Esophagus muscularis mucosa (tissue), 4 donors: ENCODE results near the gene SSTR4.

ENCODE experiments used
- EP300 ChIP-seq: sonication (generic); formaldehyde crosslinking; IDR thresholded peaks from one replicate; pipeline ENCODE4 v1.6.1; 2017; ENCODE audit warnings: antibody characterized with exemption
- POLR2A ChIP-seq: fragments of 450-650 bp; IDR thresholded peaks from one replicate; pipeline ENCODE4 v1.6.1; 2017; ENCODE audit warnings: antibody characterized with exemption, moderate library complexity, mild to moderate bottlenecking, low read depth
- POLR2AphosphoS5 ChIP-seq, 2 donors: sonication (generic); formaldehyde crosslinking; IDR thresholded peaks; one replicate each; pipeline ENCODE4 v1.6.1; 2017; ENCODE audit warnings: antibody characterized with exemption in 2 of 2
- TF ChIP-seq, protein P1 (sequence below), 3 experiments: fragments of 200-600 bp in 2 of 3; fragments of 450-650 bp in 1 of 3; sonication (generic) in 2 of 3; IDR thresholded peaks; one replicate each; pipeline ENCODE4 v1.5.1; 2017 to 2019; ENCODE audit warnings: antibody characterized with exemption in 3 of 3, mild to moderate bottlenecking in 2 of 3, moderate library complexity in 1 of 3

DNA sequence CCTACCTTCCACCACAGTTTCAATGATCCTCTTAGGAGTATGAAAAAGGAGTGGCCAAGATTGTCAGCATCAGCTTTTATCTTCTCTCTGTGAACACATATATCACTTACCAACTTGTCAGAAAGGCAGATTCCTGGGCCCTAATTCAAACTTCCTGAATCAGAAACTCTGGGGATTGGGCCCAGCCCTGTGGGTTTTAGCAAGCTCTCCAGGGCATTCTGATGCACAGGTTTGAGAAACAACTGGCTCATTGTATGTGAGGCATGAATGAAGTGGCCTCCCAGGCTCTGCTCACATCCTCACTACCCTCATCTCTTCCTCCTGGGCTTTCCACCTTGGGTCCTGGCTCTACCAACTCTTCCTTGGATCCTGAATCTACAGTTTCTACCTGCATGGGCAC lies 27.5 kb downstream of the SSTR4 start:
- TF ChIP-seq, protein P1, sequence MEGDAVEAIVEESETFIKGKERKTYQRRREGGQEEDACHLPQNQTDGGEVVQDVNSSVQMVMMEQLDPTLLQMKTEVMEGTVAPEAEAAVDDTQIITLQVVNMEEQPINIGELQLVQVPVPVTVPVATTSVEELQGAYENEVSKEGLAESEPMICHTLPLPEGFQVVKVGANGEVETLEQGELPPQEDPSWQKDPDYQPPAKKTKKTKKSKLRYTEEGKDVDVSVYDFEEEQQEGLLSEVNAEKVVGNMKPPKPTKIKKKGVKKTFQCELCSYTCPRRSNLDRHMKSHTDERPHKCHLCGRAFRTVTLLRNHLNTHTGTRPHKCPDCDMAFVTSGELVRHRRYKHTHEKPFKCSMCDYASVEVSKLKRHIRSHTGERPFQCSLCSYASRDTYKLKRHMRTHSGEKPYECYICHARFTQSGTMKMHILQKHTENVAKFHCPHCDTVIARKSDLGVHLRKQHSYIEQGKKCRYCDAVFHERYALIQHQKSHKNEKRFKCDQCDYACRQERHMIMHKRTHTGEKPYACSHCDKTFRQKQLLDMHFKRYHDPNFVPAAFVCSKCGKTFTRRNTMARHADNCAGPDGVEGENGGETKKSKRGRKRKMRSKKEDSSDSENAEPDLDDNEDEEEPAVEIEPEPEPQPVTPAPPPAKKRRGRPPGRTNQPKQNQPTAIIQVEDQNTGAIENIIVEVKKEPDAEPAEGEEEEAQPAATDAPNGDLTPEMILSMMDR (IDR thresholded peaks at IDR 0.05), result no peak
- TF ChIP-seq POLR2AphosphoS5 (IDR thresholded peaks at IDR 0.05) (no peak), POLR2A (no peak), EP300 (no peak)
